Astrocyte of the cerebellum (primary cell): Measurements from ENCODE around the gene AFF3.

Experiments
- DNase-seq: peaks from one replicate; pipeline ENCODE4 v3.0.0-alpha.2; 2011; ENCODE audit warnings: low read depth
- H3K4me3 ChIP-seq: 2 replicates; pipeline ENCODE4 v1.5.1; 2011; ENCODE audit warnings: mild to moderate bottlenecking, low read depth, low read length, moderate library complexity
- in situ Hi-C: cut with HindIII; loops from 2 replicates; pipeline ENCODE4 v1.10.0; 2017; ENCODE audit warnings: low sequenced_read_pairs
- TF ChIP-seq, protein P1 (sequence below): IDR thresholded peaks from 2 replicates; pipeline ENCODE4 v1.5.1; 2012; ENCODE audit warnings: low read length, low read depth, moderate library complexity, mild to moderate bottlenecking; ENCODE audit errors: missing control alignments

Gene AFF3

DNA sequence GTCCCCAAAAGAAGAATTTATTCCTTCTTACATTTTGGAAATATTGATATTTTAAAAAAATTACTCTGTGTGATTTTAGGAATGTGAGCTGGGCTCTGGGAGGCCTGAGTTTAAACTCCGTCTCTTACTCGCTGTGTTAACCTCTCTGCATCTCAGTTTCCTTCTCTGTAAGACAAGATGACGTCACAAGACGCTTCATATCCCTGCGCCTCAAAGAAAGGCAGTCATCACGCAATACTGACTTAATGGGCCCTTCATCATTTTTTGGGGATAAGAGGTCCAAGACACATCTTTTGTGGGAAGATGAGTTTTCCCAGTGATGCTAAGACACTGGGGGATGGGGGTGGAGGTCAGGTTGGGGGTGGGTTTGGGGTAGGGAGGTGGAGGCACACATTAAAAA is 320.4 kb downstream of the AFF3 start:
- no peak overlapping the region for H3K4me3 ChIP-seq
- DNase-seq, result no peak
- TF ChIP-seq, protein P1, sequence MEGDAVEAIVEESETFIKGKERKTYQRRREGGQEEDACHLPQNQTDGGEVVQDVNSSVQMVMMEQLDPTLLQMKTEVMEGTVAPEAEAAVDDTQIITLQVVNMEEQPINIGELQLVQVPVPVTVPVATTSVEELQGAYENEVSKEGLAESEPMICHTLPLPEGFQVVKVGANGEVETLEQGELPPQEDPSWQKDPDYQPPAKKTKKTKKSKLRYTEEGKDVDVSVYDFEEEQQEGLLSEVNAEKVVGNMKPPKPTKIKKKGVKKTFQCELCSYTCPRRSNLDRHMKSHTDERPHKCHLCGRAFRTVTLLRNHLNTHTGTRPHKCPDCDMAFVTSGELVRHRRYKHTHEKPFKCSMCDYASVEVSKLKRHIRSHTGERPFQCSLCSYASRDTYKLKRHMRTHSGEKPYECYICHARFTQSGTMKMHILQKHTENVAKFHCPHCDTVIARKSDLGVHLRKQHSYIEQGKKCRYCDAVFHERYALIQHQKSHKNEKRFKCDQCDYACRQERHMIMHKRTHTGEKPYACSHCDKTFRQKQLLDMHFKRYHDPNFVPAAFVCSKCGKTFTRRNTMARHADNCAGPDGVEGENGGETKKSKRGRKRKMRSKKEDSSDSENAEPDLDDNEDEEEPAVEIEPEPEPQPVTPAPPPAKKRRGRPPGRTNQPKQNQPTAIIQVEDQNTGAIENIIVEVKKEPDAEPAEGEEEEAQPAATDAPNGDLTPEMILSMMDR, result no peak
- in situ Hi-C loops, result no loop called here

DNA sequence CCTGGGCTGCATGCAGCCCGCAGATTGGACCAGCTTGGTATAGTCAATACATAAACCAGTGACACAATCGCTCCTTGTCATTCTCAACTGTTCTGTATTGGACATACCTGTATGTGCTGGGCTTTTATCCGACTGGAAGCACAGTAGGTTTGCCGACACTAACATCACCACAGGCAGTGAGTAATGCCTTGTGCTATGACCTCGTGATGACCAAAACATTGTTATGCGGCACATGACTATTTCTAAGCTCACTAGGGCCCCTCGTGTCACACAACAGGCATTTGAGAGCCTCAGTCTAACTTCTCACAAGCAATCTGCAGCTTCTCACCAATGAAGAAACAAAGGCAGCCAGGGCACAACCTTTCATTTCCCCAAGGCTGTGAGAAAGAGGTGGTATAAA is 320.8 kb downstream of the AFF3 start:
- no peak for DNase-seq
- in situ Hi-C loops, result no loop called here
- no peak overlapping the region for H3K4me3 ChIP-seq
- TF ChIP-seq, protein P1, result no peak

DNA sequence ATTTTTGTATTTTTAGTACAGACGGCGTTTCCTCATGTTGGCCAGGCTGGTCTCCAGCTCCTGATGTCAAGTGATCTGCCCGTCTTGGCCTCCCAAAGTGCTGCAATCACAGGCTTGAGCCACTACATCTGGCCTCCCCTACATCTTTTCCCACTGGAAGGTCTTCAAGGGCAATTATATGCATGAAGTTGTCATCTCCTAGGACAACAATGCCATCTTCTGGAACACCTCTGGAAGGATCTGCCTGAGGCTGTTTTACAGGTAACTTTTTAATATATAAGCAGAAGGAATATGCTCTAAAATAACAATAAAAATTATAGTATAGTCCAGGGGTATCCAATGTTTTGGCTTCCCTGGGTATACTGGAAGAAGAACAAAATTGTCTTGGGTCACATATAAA is 321.4 kb downstream of the AFF3 start:
- no peak for DNase-seq
- TF ChIP-seq, protein P1, result no peak
- in situ Hi-C loops, result no loop called here
- H3K4me3 ChIP-seq, result no peak overlapping the region

DNA sequence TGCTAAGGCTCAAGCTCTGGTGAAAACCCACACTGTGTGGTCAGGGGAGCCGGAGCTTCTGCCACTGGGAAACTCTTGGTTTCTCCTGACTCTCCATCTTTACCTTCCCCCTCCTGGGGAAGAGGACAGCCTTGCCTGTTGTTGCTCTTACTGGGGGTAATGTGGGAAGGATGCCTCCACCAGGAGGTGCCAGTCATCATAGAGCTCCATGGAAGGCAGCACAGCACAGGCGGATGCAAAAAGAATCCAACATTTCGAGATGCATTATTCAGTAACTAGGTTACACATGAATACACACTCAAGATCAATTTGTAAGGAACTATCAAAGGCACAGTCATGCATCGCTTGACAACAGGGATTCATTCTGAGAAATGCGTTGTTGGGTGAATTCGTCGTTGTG is 322.6 kb downstream of the AFF3 start:
- no peak overlapping the region for H3K4me3 ChIP-seq
- in situ Hi-C loops, result loop anchor here (5.0 kb wide), 1 partner anchor 92 kb away; no protein-coding TSS in a partner anchor
- DNase-seq, result no peak
- TF ChIP-seq, protein P1, result peak; percentile 37

DNA sequence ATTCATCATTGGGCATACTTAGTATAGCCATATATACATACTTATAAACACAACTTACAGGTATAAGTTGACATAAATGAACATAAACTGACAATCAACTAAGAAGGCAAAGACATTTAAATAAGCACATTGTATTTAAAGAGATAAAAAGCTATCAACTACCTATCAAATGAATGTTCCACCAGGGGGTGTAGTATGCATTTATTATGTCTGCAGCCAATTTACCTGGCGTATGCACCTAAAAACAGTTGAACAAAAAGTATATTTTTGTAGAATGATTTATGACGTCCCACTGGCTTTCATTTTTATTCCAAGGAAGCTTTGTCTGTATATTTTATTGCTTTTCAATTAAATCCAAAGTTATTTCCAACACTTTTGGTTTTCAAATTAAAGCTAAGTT is 323.5 kb downstream of the AFF3 start:
- H3K4me3 ChIP-seq, result no peak overlapping the region
- TF ChIP-seq, protein P1, result peak; percentile 16
- no peak for DNase-seq
- in situ Hi-C loops, result loop anchor here (5.0 kb wide), 1 partner anchor 92 kb away; no protein-coding TSS in a partner anchor

DNA sequence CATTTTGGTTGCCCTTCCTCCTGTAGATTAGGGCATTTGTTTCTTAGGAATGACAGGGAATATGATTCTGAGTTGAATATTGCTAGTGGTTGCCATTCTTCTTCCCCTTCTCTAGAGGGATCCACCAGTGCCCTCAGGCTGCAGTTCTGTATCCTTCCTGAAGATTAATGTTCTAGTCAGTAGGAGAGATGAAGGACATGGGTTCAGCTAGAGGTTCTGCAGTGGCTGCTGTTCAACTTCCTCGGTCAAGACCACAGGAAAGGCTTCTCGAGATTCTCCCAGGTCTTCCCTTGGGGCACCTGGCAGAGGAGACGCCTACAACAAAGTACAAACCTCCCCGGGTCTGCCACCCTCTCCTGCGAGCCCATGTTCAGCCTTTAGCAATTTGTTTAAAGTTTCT is 325.5 kb downstream of the AFF3 start:
- in situ Hi-C loops, result loop anchor here (5.0 kb wide), 1 partner anchor 90 kb away; no protein-coding TSS in a partner anchor
- TF ChIP-seq, protein P1, result no peak

DNA sequence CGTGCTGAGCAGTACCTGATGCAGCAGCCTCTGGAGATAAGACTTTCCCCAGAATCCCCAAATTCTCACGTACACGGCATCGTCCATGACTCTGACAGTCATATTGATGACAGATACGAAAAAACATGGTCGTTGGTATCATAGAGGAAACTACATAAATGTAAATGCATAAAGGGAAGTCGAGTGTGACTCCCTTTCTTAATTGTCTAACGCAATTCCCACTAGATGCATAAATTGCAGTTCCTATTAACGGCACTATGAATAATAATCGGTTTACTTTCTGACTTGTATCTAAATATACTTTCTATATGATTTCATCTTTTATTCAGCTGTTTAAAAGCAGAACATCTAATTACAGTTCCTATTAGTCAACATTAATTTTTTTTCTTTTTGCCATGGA is 330.0 kb downstream of the AFF3 start:
- in situ Hi-C loops, result no loop called here
- no peak overlapping the region for H3K4me3 ChIP-seq
- TF ChIP-seq, protein P1, result no peak
- DNase-seq, result no peak

More for the DNA sequence above, 325.5 kb downstream of the AFF3 start:
- no peak overlapping the region for H3K4me3 ChIP-seq
- no peak for DNase-seq
